Spleen (tissue), 11 donors: ENCODE data around the gene METTL4. TPM values are rescaled to one million over a fixed set of nuclear protein-coding genes. Genes with fewer than 3 reads are reported as not detected.

ENCODE experiments used
- DNase-seq: peaks from one replicate; pipeline ENCODE4 v3.0.0-alpha.2; 2020
- H3K27ac ChIP-seq, 8 donors: fragments of 200-600 bp; sonication (generic) in 7 of 8; 1 replicate in 4 of 8; 2 replicates in 4 of 8; pipeline versions ENCODE4 v1.5.0 to v1.8.0; 2016 to 2021; ENCODE audit warnings: inconsistent platforms in 4 of 8, mild to moderate bottlenecking in 4 of 8, moderate library complexity in 1 of 8
- H3K27me3 ChIP-seq, 7 donors: fragments of 200-600 bp; sonication (generic) in 6 of 7; replicated peaks in 1 of 7; 1 replicate in 4 of 7; 2 replicates in 3 of 7; pipeline versions ENCODE4 v1.5.0 to v1.8.0; 2016 to 2021; ENCODE audit warnings: inconsistent platforms in 3 of 7, mild to moderate bottlenecking in 1 of 7
- H3K36me3 ChIP-seq, 6 donors: fragments of 200-600 bp; sonication (generic) in 5 of 6; 1 replicate in 4 of 6; 2 replicates in 2 of 6; pipeline versions ENCODE4 v1.5.0 to v1.8.0; 2016 to 2021; ENCODE audit warnings: inconsistent platforms in 2 of 6
- H3K4me1 ChIP-seq, 6 donors: fragments of 200-600 bp; sonication (generic) in 5 of 6; 1 replicate in 3 of 6; 2 replicates in 3 of 6; pipeline versions ENCODE4 v1.5.0 to v1.8.0; 2016 to 2021; ENCODE audit warnings: inconsistent platforms in 3 of 6
- H3K4me3 ChIP-seq, 8 donors: fragments of 200-600 bp; sonication (generic) in 7 of 8; 1 replicate in 4 of 8; 2 replicates in 4 of 8; pipeline versions ENCODE4 v1.5.0 to v1.8.0; 2016 to 2021; ENCODE audit warnings: inconsistent platforms in 4 of 8, mild to moderate bottlenecking in 4 of 8, moderate library complexity in 2 of 8
- H3K9me3 ChIP-seq, 8 donors: fragments of 200-600 bp; sonication (generic) in 7 of 8; 1 replicate in 4 of 8; 2 replicates in 4 of 8; pipeline versions ENCODE4 v1.5.0 to v1.8.0; 2016 to 2021; ENCODE audit warnings: inconsistent platforms in 4 of 8
- POLR2A ChIP-seq, 3 donors: fragments of 450-650 bp; IDR thresholded peaks; one replicate each; pipeline ENCODE4 v1.5.1; 2017; ENCODE audit warnings: antibody characterized with exemption in 3 of 3, mild to moderate bottlenecking in 1 of 3
- POLR2AphosphoS5 ChIP-seq, 3 donors: sonication (generic); formaldehyde crosslinking; IDR thresholded peaks; one replicate each; pipeline ENCODE4 v1.5.1; 2017; ENCODE audit warnings: antibody characterized with exemption in 3 of 3
- WGBS, 5 donors: extraction: QIAGEN DNeasy Blood & Tissue Kit in 3 of 5; methylation state at CpG; one replicate each; pipeline versions ENCODE4 v1.1.5 to v1.1.7; 2013 to 2018; 5-methylcytosine and 5-hydroxymethylcytosine counted together
- intact Hi-C: fragments of 100-400 bp; cut with DNase I; formaldehyde crosslinking; loops from one replicate; pipeline ENCODE4 v1.15.0; 2023; ENCODE audit warnings: low total_unique reads
- polyA plus RNA-seq, 3 donors: library from polyadenylated mRNA; stranded (reverse); fragments of 200-250 nt; gene quantifications; one replicate each; pipeline ENCODE4 v1.2.1, GENCODE V29; 2013
- total RNA-seq, 7 donors: library from RNA; depleted of rRNA in 3 of 7; stranded (reverse); fragments of >200 nt in 3 of 7; fragmentation: NEBNext Ultra II Directional in 4 of 7; extraction: Animal tissue kit (Norgen Biotek cat#: 25700) in 4 of 7; gene quantifications; one replicate each; pipeline versions ENCODE4 v1.1.0 to v1.2.1, GENCODE V29; 2016 to 2021
- TF ChIP-seq, protein P1 (sequence below), 11 experiments: fragments of 200-600 bp in 7 of 11; fragments of 450-650 bp in 4 of 11; sonication (generic) in 4 of 11; IDR thresholded peaks in 8 of 11; conservative IDR thresholded peaks in 3 of 11; 1 replicate in 7 of 11; 2 replicates in 4 of 11; pipeline versions ENCODE4 v1.4.0 to v1.8.0; 2016 to 2021; ENCODE audit warnings: antibody characterized with exemption in 11 of 11, inconsistent platforms in 4 of 11, mild to moderate bottlenecking in 1 of 11
- donor health status: healthy with polysubstance abuse.
- donor health status: DM: no; HTN: no; CAD: no; lungs with moderate emphysema.
- donor health status: DM: no; HTN: no; CAD: no.
- donor health status: Bipolar disorder and iron deficiency.
- donor health status: healthy.
- donor health status: DM: no; HTN: no; CAD: no.
- donor health status: DM: yes; HTN: yes; CAD: no.

Gene METTL4
- total and polyA plus RNA-seq, 10 donors = 9.1 to 30.8 (median 14.9) TPM

GRCh38 chr18:2535419-2535910 lies 35.8 kb downstream of the METTL4 start:
- WGBS, 5 donors = 52 to 83% (median 75%) methylated on average over 1 of the region's 1 CpG
- intact Hi-C loops = no loop called here
- no peak overlapping the region for H3K27ac ChIP-seq

DNA sequence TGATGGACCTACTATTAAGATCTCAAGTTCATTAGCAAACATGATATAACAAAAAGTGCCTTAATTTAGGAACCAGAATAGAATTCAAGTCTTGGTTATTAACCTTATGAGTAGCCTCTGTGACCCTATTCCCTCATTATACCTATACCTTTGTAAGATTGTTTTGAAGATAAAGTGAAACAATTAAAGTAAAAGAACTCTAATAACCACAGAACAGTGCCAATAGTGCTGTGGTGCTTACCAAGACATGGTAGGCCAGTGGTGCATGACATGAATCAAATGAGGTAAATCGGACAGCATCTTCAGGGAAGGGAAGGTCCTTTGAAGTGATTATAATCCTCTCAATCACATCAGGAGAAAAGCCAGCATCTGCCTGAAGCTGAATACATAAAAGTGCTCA lies 36.4 kb downstream of the METTL4 start:
- TF ChIP-seq POLR2AphosphoS5 (IDR thresholded peaks at IDR 0.05) (no peak), POLR2A (IDR thresholded peaks at IDR 0.05) (no peak)
- TF ChIP-seq, protein P1, sequence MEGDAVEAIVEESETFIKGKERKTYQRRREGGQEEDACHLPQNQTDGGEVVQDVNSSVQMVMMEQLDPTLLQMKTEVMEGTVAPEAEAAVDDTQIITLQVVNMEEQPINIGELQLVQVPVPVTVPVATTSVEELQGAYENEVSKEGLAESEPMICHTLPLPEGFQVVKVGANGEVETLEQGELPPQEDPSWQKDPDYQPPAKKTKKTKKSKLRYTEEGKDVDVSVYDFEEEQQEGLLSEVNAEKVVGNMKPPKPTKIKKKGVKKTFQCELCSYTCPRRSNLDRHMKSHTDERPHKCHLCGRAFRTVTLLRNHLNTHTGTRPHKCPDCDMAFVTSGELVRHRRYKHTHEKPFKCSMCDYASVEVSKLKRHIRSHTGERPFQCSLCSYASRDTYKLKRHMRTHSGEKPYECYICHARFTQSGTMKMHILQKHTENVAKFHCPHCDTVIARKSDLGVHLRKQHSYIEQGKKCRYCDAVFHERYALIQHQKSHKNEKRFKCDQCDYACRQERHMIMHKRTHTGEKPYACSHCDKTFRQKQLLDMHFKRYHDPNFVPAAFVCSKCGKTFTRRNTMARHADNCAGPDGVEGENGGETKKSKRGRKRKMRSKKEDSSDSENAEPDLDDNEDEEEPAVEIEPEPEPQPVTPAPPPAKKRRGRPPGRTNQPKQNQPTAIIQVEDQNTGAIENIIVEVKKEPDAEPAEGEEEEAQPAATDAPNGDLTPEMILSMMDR (IDR thresholded peaks at IDR 0.05 in 8 of 11, conservative IDR thresholded peaks at IDR 0.05 in 3 of 11) = no peak
- Histone ChIP-seq H3K27ac (no peak overlapping the region), H3K4me3 (no peak overlapping the region), H3K27me3 (no peaks in the 10 kb centered on the region), H3K4me1 (peaks cover 0 to 10% (median 0%) of the 10 kb centered on the region in 6 donors), H3K36me3 (peaks cover 0 to 38% (median 2%) of the 10 kb centered on the region in 6 donors), H3K9me3 (peaks cover 0 to 5% (median 0%) of the 10 kb centered on the region in 8 donors)
- WGBS, 5 donors = 68 to 88% (median 71%) methylated on average over 1 of the region's 1 CpG
- intact Hi-C loops = no loop called here
- no peak for DNase-seq

More at GRCh38 chr18:2535419-2535910, 35.8 kb downstream of the METTL4 start:
- no peaks in the 10 kb centered on the region for H3K27me3 ChIP-seq
- H3K36me3 ChIP-seq = peaks cover 0 to 40% (median 2%) of the 10 kb centered on the region in 6 donors
- H3K9me3 ChIP-seq = peaks cover 0 to 5% (median 0%) of the 10 kb centered on the region in 8 donors
- no peak overlapping the region for H3K4me3 ChIP-seq
- no peak for DNase-seq
- H3K4me1 ChIP-seq = peaks cover 0 to 10% (median 0%) of the 10 kb centered on the region in 6 donors
- TF ChIP-seq POLR2AphosphoS5 (IDR thresholded peaks at IDR 0.05) (no peak), POLR2A (IDR thresholded peaks at IDR 0.05) (no peak)
- TF ChIP-seq, protein P1 (IDR thresholded peaks at IDR 0.05 in 8 of 11, conservative IDR thresholded peaks at IDR 0.05 in 3 of 11) = no peak

DNA sequence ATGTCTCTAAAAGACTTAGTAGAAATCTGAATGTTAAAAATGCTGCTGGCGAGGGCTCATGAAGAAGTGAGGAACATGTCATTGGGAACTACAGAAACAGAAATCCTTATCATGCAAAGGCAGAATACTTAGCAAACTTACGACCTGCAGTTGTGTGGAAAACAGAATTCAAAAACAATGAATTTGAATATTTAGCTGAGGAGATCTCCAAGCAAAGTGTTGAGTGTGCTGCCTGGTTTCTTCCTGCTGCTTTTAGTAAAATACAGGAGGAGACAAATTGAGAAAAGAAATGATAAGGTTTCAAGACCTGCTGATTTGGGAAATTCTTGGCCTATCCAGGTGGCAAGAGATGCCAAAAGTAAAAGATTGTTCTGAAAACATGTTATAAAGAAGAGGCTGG lies 38.5 kb downstream of the METTL4 start:
- whole genome bisulfite sequencing, 5 donors = 88 to 99% (median 96%) methylated on average over 2 of the region's 2 CpGs
- H3K27me3 ChIP-seq = no peaks in the 10 kb centered on the region
- no peak overlapping the region for H3K4me3 ChIP-seq
- no peak overlapping the region for H3K27ac ChIP-seq
- peaks cover 0 to 24% (median 2%) of the 10 kb centered on the region in 6 donors for H3K36me3 ChIP-seq
- DNase-seq = no peak
- H3K9me3 ChIP-seq = peaks cover 0 to 5% (median 0%) of the 10 kb centered on the region in 8 donors
- TF ChIP-seq POLR2AphosphoS5 (IDR thresholded peaks at IDR 0.05) (no peak), POLR2A (IDR thresholded peaks at IDR 0.05) (no peak)
- TF ChIP-seq, protein P1 (IDR thresholded peaks at IDR 0.05 in 8 of 11, conservative IDR thresholded peaks at IDR 0.05 in 3 of 11) = no peak
- intact Hi-C loops = no loop called here
- peaks cover 0 to 10% (median 0%) of the 10 kb centered on the region in 6 donors for H3K4me1 ChIP-seq

DNA sequence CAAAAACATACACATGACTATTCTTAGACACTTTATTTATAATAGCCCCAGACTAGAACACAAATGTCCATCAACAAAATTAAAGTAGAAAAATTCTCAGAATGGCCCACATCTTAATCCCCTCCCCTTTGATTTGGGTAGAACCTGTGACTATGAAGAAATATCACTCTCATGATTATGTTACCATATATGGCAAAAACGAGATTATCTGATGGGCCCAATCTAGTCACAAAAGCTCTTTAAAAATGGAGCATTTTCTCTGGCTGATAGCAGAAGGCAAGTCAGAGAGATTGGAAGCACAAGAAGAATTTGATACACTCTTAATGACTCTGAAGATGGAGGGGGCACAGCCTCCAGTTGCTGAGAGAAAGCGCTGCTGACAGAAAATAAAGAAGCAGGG lies 39.6 kb downstream of the METTL4 start:
- H3K36me3 ChIP-seq = peaks cover 0 to 21% (median 2%) of the 10 kb centered on the region in 6 donors
- H3K9me3 ChIP-seq = peaks cover 0 to 5% (median 0%) of the 10 kb centered on the region in 8 donors
- intact Hi-C loops = no loop called here
- no peak for DNase-seq
- H3K4me1 ChIP-seq = peaks cover 0 to 10% (median 0%) of the 10 kb centered on the region in 6 donors
- no peak overlapping the region for H3K4me3 ChIP-seq
- H3K27me3 ChIP-seq = no peaks in the 10 kb centered on the region
- H3K27ac ChIP-seq = no peak overlapping the region
- WGBS, 5 donors = 85 to 97% (median 92%) methylated on average over 2 of the region's 2 CpGs
- no peak for TF ChIP-seq POLR2A (IDR thresholded peaks at IDR 0.05)
- TF ChIP-seq POLR2AphosphoS5 (IDR thresholded peaks at IDR 0.05) = no peak
- TF ChIP-seq, protein P1 (IDR thresholded peaks at IDR 0.05 in 8 of 11, conservative IDR thresholded peaks at IDR 0.05 in 3 of 11) = no peak
